ENCODE data around the gene ANKRD13A. TPM values are rescaled to one million over a fixed set of nuclear protein-coding genes. Genes with fewer than 3 reads are reported as not detected.

ANKRD13A gene
- total RNA-seq, 1 donor from 2014 or later = 37.6 TPM

- Mint-ChIP-seq H3K4me3 (ENCODE audit: unreplicated experiment) (peak overlapping the region; percentile 97), H3K36me3 (ENCODE audit: low read depth) (peaks cover 3% of the 10 kb centered on the region), H3K27ac (ENCODE audit: unreplicated experiment) (peak overlapping the region; percentile 86), H3K9me3 (ENCODE audit: low read depth) (no peaks in the 10 kb centered on the region), H3K4me1 (ENCODE audit: low read depth) (peaks cover 46% of the 10 kb centered on the region), H3K27me3 (ENCODE audit: low read depth) (no peaks in the 10 kb centered on the region)
- DNase-seq (ENCODE audit: low spot score) = no peak
- no peak for TF ChIP-seq CTCF (IDR thresholded peaks at IDR 0.05)
Observed at GRCh38 chr12:109999983-110000505, 814 bp downstream of the ANKRD13A start.

- H3K4me3 Mint-ChIP-seq (ENCODE audit: unreplicated experiment) = no peak overlapping the region
- H3K27me3 Mint-ChIP-seq (ENCODE audit: low read depth) = no peaks in the 10 kb centered on the region
- no peak for DNase-seq (ENCODE audit: low spot score)
- no peak overlapping the region for H3K27ac Mint-ChIP-seq (ENCODE audit: unreplicated experiment)
- peaks cover 36% of the 10 kb centered on the region for H3K4me1 Mint-ChIP-seq (ENCODE audit: low read depth)
- peaks cover 3% of the 10 kb centered on the region for H3K36me3 Mint-ChIP-seq (ENCODE audit: low read depth)
- no peaks in the 10 kb centered on the region for H3K9me3 Mint-ChIP-seq (ENCODE audit: low read depth)
- no peak for TF ChIP-seq CTCF (IDR thresholded peaks at IDR 0.05)
Observed at GRCh38 chr12:110001596-110001995, 2.4 kb downstream of the ANKRD13A start.

DNA sequence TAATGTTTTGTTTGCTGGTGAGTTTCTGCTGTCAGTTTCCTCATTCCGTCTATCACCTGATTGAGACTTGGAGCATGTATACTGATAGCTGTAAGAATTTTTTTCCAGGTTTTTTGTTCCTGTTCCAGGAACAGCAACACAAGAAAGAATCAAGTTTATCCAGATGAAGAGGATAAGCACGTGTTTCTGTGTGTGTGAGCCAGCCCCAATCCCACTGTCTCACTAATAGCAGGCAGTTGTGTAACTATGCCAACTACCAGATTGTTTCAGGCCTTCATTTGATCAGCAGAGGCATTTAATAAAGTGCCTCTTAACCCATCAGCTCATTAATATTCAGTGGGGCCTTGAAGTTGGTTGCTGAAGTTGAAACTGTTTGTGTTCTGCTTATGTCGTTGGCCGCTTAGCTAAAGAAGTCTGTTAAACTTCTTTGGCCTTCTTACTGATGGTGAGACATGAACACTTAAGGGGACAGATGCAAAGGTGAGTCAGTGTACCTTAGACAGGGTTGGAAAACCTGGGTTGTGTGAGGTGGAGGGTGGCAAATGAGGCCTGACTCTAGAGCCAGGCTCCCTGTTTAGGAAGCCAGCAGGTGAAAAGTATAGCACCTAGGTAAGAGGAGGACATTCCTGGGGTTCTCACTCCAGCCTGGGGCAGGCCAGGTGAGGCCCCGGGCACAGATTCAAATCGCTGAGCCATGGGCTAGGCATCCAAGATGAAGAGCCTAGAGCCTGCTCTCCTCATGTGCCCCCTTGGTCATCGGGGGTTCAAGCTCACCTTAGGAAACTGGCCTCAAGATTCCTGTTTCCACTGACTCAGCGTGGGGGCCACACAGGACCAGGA is 3.7 kb downstream of the ANKRD13A start:
- peaks cover 3% of the 10 kb centered on the region for H3K36me3 Mint-ChIP-seq (ENCODE audit: low read depth)
- peaks cover 31% of the 10 kb centered on the region for H3K4me1 Mint-ChIP-seq (ENCODE audit: low read depth)
- no peaks in the 10 kb centered on the region for H3K27me3 Mint-ChIP-seq (ENCODE audit: low read depth)
- no peak overlapping the region for H3K27ac Mint-ChIP-seq (ENCODE audit: unreplicated experiment)
- no peak for DNase-seq (ENCODE audit: low spot score)
- no peaks in the 10 kb centered on the region for H3K9me3 Mint-ChIP-seq (ENCODE audit: low read depth)
- TF ChIP-seq CTCF (IDR thresholded peaks at IDR 0.05) = no peak
- H3K4me3 Mint-ChIP-seq (ENCODE audit: unreplicated experiment) = no peak overlapping the region

DNA sequence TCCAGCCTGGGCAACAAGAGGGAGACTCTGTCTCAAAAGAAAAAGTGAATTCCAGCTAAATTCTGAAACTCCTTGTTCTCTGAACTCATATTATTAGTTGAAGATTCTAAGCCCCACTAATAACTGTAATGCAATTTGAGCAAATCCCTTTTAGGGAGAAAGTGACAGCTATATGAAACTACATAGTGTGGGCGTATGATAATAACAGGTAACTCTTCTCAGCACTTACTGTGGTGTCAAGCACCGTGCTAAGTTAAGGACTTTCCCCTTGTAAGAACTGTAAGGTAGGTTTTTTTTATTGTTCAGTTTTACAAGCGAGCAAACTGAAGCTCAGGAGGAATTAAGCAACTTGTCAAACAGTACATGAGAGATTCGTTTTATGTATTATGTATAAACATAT is 5.4 kb downstream of the ANKRD13A start:
- H3K4me1 Mint-ChIP-seq (ENCODE audit: low read depth) = peaks cover 22% of the 10 kb centered on the region
- H3K27me3 Mint-ChIP-seq (ENCODE audit: low read depth) = no peaks in the 10 kb centered on the region
- TF ChIP-seq CTCF (IDR thresholded peaks at IDR 0.05) = no peak
- no peak overlapping the region for H3K4me3 Mint-ChIP-seq (ENCODE audit: unreplicated experiment)
- peaks cover 3% of the 10 kb centered on the region for H3K36me3 Mint-ChIP-seq (ENCODE audit: low read depth)
- no peak for DNase-seq (ENCODE audit: low spot score)
- no peaks in the 10 kb centered on the region for H3K9me3 Mint-ChIP-seq (ENCODE audit: low read depth)
- H3K27ac Mint-ChIP-seq (ENCODE audit: unreplicated experiment) = no peak overlapping the region

DNA sequence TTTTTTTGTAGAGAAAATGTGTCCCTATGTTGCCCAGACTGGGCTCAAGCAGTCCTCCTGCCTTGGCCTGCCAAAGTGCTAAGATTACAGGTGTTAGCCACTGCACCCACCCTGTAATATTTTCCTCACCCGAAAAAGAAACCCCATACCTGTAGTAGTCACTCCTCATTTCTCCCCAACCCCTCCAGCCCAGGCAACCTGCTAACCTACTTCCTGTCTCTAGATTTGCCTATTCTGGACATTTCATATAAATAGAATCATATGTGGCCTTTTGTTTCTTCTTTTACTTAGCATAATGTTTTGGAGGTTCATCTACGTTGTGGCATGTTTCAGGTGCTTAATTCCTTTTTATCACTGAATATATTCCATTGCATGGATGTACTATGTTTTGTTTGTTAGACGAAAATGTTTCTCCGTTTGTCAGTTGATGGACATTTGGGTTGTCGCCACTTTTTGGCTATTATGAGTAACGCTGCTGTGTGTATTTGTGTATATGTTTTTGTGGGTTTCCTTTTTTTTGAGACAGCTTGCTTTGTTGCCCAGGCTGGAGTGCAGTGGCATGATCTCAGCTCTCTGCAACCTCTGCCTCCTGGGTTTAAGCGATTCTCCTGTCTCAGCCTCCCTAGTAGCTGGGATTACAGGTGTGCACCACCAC is 6.2 kb downstream of the ANKRD13A start:
- Mint-ChIP-seq H3K4me1 (ENCODE audit: low read depth) (peaks cover 15% of the 10 kb centered on the region), H3K4me3 (ENCODE audit: unreplicated experiment) (no peak overlapping the region), H3K9me3 (ENCODE audit: low read depth) (no peaks in the 10 kb centered on the region), H3K36me3 (ENCODE audit: low read depth) (no peaks in the 10 kb centered on the region), H3K27ac (ENCODE audit: unreplicated experiment) (no peak overlapping the region), H3K27me3 (ENCODE audit: low read depth) (no peaks in the 10 kb centered on the region)
- no peak for DNase-seq (ENCODE audit: low spot score)
- TF ChIP-seq CTCF (IDR thresholded peaks at IDR 0.05) = no peak
